T-helper 9 cell (primary cell): ENCODE data around the gene CDC26.
"Not testable (repeated sequence)": the region's sequence is repeated elsewhere in the genome, so short reads cannot be mapped to it uniquely, and the experiment has no call there.

Experiments used
- DNase-seq: peaks from one replicate; pipeline ENCODE4 v3.0.0-alpha.2; 2020

The CDC26 gene

DNA sequence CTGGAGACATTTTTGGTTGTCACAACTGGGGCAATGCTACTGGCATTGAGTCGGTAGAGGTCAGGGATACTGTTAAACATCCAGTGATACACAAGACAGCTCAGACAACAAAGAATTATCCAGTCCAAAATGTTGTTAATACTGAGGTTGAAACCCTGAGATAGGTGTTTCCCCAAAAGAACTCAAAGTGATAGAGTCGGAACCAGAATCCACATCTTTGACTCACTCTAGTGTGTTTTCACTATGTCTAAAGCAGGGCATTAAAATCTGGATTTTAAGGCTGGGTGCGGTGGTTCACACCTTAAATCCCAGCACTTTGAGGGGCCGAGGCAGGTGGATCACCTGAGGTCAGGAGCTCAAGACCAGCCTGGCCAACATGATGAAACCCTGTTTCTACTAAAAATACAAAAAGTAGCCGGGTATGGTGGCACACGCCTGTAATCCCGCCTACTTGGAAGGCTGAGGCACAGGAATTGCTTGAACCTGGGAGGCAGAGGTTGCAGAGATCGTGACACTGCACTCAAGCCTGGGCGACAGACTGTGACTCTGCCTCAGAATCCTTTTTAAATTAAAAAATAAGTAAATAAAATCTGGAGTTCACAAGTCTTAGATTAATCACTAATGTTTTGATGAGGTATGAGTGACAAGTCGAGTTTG lies 37.0 kb downstream of the CDC26 start:
- no peak for DNase-seq

GRCh38 chr9:113237026-113237425 lies 38.3 kb downstream of the CDC26 start:
- DNase-seq: no peak

DNA sequence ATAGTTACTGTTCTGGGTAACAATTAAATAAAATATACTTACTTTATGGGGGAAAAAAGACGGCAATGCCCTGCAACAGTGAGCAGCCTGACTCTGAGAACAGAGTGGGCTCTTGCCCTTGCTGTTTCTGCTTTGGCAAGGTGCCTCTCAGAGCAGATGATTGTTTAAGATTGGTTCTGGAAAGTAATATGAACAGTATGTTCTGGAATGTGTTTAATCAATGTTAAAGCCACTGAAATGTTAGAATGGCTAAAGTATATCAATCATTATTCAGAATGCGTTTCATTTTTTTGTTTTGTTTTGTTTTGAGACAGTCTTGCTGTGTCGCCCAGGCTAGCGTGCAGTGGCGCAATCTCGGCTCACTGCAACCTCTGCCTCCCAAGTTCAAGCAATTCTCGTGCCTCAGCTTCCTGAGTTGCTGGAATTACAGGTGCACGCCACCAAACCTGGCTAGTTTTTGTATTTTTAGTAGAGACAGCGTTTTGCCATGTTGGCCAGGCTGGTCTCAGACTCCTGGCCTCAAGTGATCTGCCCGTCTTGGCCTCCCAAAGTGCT lies 39.6 kb downstream of the CDC26 start:
- DNase-seq: not testable (repeated sequence)

GRCh38 chr9:113231701-113232100 lies 43.7 kb downstream of the CDC26 start:
- DNase-seq: no peak

DNA sequence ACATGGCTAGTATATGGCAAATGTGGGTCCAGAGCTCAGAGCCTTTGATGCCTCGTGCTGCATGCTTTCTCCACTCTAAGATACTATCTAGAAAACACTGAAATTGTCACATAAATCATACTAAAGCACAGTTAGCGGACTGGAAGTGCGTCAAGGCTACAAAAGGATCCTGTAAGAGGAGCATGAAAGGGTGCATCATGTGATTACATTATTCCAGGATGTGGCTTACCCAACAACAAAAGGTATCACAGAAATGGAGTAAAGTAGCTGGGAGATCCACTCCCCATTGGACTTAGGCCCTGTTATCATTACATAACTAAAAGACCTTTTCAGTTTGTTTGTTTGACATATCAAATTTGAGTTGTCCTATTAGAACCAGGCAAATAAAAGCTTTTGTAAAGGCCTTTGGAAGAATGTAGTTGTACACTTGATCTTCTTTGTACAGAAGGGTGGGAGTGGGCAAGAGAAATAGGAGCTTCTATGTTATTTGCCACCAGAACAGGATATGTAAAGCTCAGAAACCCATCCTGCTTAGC lies 47.2 kb downstream of the CDC26 start:
- no peak for DNase-seq

DNA sequence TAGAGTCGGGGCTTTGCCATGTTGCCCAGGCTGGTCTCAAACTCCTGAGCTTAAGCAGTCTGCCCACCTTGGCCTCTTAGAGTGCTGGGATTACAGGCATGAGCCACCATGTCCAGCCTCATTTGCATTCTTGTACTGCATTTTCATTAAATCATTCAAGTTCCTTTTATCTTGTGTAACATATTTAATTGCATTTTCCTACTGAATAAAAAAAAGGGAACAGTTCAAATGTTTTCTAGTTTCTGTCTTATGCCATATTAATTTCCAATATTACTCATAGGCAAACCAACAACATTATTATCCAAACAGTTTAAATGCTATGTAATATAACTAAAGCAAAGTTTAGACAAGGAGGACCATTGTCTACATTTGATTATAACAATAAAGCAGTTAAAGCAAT lies 47.9 kb downstream of the CDC26 start:
- no peak for DNase-seq

DNA sequence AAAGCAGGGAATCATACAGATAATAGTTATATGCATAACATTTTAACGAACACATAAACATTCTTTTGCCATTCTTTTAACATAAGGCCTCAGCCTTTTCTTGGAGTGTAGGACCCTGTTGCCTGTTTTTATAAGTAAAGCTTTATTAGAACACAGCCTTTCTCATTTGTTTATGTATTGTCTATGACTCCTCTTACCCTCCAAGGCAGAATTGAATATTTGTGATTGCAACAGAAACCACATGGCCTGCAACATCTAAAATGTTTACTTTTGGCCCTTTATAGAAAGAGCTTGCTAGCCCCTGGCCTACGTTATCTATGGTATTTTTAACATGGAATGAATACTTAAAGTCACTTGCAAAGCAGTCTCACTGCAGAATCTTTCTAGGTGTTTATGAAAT lies 51.4 kb downstream of the CDC26 start:
- DNase-seq: no peak

DNA sequence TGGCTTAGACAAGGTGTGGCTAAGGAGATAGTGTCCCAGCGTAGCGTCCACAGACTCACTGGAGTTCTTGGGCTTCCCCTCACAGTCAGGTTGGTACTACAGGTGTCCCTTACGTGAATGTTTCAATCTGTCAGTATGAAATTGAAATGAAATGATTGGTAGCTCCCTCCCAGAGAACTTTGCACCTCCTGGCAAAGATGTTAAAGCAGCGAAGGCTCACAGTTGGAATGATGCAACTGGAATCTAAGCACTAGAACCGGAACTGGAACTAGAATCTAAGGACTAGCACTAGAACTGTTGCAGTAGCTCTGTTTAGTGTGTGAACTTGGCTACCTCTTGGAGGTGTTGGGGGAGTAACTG lies 52.9 kb downstream of the CDC26 start:
- DNase-seq: no peak

- no peak for DNase-seq
Observed at GRCh38 chr9:113221800-113222481, 53.4 kb downstream of the CDC26 start.

GRCh38 chr9:113221003-113221799 lies 54.2 kb downstream of the CDC26 start, which contains the start of the genes FKBP15 and SLC31A1:
TSS of gene FKBP15 (minus strand) at chr9:113221277. CDS start at chr9:113221243, 34 bp downstream.
TSS of gene SLC31A1 (plus strand) at chr9:113221544. CDS start at chr9:113256149, 34,605 bp downstream.
- DNase-seq: peak; percentile 94

- DNase-seq: no peak
Observed at GRCh38 chr9:113220467-113221002, 54.8 kb downstream of the CDC26 start.

DNA sequence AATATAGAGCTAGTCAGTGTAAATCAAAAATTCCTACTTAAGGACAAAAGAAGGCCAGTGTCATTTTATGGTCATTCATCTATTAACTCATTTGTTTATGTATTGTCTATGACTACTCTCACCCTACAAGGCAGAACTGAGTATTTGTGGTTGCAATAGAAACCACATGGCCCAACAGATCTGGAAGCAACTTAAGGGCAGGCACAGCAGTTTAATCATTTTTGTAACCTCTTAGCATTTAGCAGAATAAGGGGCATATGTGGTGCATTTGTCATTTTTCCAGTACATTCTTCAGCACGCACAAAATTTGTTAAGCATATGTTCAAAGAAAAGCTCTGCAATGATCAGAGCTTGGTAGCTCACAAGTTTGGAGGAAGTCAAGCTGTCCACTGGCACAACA lies 55.4 kb downstream of the CDC26 start:
- DNase-seq: no peak

DNA sequence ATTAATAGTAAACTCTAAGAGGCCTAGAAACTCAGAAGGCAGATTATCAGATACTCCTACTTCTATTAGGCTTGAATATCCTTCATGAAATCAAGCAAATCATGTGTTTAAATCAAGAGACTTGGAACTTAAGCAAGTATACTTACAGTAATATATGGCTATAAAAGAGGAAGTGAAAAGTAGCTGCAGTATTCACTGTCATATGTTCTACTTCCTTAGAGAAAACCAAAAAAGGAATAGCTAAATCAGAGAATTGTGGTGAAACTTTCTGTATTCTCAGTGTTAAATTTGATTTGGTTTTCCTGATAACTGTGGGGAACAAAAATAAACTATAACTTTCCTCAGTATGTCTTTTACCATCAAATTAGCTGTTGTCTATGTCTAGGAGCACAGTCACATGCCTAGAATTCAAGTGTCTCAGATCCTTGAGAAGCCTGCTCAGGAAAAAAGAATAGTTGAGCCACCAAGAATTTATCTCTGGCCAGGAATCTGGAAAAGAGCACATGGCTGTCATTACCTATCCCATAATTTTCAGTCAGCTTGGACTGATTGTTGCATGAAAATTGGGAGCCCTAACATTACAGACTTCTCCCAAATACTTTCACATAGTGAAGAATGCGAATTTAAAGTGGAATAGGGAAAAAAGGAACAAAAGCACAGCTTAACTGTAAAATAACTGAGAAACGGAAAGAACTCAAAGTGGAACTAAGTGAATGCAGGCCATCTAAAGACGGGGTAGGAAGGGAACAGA lies 56.0 kb downstream of the CDC26 start:
- DNase-seq: no peak
